Activated CD8-positive, alpha-beta memory T cell treated with anti-CD3 and anti-CD28 coated beads, Interleukin-2, amount 50 U/mL, for 1 hour (primary cell): ENCODE data around the gene HNRNPDL.
A peak's percentile ranks its signal among the peaks of the same experiment; 100 is the strongest.
"Not testable (repeated sequence)": the region's sequence is repeated elsewhere in the genome, so short reads cannot be mapped to it uniquely, and the experiment has no call there.

Experiments used
- DNase-seq: peaks from one replicate; pipeline ENCODE4 v3.0.0-alpha.2; 2020; ENCODE audit errors: extremely low read depth

The HNRNPDL gene

DNA sequence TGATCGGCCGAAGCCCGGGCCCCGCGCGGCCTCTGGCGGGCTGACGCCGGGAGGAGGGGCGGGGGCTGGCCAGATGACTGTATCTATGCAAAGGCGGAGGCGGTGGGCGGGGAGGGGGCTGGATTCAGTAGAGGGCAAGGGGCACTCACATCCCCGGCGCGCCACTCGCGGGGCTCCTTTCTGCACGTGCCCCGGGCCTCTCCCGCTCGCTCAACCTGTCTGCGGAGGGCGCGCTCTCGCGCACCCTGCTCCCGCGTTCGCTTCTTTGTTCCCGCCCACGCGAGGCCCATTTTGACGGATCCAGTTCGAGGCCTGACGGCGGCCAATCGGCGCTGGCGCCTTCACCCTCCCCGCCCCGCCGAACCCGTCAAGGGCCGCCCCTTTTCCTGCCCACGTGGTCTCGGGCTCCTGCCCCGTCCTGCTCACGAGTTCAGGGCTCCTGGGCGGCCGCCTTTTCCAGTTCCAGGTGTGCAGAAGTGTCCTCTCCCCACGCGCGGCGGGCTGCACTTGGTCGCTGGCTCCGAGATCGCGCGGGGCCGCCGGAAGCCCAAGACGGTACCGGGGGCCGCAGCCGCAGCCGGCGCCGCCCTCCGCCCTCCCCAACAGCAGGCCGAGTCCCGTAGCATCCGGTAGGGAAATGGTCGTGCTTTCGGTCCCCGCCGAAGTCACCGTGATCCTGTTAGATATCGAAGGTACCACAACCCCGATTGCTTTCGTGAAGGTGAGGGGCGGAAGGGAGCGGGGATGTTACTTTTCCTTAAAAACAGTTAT lies at the start of gene HNRNPDL, which contains the start of gene ENOPH1:
HNRNPDL (minus strand) TSS at position 270 of the 771 bp plus-strand sequence. CDS start 772 bp downstream, outside the sequence.
ENOPH1 (plus strand) TSS at position 398 of the 771 bp plus-strand sequence; CDS start at position 638, 240 bp downstream.
- DNase-seq = peak; percentile 92

DNA sequence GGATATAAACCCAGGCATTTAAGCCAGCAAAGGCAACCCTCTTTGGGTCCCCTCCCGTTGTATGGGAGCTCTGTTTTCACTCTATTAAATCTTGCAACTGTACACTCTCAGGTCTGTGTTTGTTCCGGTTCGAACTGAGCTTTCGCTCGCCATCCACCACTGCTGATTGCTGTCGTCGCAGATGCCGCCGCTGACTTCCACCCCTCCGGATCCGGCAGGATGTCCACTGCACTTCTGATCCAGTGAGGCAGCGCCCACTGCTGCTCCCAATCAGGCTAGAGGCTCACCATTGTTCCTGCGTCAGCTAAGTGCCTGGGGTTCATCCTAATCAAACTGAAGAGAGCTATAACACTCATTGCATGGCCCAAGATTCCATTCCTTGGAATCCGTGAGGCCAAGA lies 49.3 kb upstream of the HNRNPDL start:
- no peak for DNase-seq

DNA sequence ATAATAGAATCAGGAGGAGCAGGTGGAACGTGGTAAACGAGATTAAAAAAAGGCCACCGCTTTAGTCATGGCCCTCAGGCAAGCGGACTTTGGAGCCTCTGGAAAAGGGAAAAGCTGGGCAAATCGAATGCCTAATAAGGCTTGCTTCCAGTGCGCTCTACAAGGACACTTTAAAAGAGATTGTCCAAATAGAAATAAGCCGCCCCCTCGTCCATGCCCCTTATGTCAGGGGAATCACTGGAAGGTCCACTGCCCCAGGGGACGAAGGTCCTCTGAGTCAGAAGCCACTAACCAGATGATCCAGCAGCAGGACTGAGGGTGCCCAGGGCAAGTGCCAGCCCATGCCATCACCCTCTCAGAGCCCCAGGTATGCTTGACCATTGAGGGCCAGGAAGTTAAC lies 47.2 kb upstream of the HNRNPDL start:
- DNase-seq = not testable (repeated sequence)

DNA sequence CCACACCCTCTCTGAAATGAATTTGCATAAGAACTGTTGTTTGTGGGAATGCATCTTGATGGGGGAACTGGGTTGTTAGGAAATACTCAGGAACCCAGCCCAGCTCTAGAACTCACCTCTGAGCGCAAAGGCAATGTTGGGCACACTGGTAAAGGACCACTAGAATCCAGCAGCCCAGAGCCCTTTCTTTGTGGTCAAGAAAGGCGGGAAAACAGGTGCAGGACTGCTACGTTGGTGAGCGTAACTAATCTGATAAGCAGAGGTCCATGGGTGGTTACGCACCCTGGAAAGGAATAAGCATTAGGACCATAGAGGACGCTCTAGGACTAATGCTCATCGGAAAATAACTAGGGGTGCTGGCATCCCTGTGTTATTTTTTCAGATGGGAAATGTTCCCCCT lies 45.7 kb upstream of the HNRNPDL start:
- DNase-seq = not testable (repeated sequence)

DNA sequence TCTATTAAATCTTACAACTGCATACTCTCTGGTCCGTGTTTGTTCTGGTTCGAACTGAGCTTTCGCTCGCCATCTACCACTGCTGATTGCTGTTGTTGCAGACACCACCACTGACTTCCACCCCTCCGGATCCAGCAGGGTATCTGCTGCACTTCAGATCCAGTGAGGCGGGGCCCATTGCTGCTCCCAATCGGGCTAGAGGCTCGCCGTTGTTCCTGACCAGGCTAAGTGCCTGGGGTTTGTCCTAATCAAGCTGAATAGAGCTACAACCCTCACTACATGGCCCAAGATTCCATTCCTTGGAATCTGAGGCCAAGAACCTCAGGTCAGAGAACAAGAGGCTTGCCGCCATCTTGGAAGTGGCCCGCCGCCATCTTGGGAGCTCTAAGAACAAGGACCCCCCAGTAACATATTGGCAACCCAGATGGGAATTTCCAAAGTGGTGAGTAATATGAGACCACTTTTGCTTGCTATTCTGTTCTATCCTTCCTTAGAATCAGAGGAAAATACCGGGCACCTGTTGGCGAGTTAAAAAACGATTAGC lies 43.4 kb upstream of the HNRNPDL start:
- no peak for DNase-seq

DNA sequence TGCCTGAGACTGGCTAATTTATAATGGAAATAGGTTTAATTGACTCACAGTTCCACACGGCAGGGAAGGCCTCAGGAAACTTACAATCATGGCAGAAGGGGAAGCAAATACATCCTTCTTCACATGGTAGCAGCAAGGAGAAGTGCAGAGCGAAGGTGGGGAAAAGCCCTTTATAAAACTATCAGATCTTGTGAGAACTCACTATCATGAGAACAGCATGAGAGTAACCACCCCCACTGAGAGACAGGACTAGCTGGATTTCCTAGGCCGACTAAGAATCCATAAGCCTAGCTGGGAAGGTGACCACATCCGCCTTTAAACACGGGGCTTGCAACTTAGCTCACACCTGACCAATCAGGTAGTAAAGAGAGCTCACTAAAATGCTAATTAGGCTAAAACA lies 42.8 kb upstream of the HNRNPDL start:
- DNase-seq = not testable (repeated sequence)

DNA sequence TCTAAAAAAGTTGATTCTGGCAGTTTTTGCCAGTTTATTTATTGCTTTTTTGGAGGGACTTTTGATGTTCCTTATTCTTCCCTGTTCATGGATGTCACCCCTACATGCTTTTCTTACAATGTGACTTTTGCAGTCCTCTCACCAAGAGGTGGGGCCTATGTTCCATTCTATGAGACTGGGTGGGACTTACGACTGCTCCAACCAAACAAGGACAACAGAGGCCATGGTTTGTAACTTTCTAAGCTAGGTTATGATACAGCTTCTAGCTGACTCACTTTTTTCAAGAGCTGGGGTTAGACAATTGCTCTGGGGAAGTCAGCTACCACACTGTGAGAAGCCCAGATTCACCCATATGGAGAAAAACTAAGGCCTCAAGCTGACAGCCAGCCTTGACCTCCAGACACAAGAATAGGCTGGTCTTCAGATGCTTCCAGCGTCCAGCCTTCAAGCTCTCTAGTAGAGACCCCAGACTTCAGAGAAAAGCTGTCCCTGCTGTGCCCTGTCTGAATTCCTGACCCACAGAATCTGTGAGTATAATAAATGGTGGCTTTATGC lies 39.6 kb upstream of the HNRNPDL start:
- no peak for DNase-seq

DNA sequence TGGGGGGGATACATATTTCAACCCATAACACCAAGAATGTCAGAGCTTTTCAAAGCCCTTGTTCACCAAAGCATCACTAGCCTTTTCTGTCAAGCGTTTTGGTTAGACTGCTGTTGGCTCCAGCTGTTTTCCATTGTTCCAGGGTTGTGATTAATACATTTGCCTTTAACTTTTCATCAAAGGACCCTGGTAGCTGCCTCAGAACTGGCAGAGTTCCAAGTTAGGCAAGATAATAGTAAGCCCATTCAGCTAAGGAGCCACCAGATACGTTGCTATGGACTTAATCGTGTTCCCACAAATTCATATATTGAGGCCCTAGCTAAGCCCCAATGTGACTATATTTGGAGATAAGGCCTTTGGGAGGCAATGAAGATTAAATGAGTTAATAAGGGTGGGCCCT lies 37.2 kb upstream of the HNRNPDL start:
- no peak for DNase-seq

DNA sequence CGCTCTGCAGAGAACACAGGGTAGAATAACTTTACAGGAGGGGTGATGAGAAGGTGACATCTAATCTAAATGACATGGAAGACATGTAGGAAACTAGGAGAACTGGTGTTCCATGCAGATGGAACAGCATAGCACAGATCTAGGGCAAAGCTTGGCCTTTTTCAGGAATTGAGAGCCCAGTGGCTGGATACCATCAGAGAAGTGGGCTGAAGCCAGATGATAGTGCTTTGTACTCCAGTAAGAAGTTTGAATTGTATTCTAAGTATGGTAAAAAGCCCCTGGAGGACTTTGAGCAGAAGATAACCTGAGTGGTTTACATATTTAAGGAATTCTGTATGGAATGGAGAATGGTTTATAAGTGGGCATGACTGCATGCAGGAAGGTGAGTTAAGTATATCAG lies 33.0 kb upstream of the HNRNPDL start:
- DNase-seq = no peak

DNA sequence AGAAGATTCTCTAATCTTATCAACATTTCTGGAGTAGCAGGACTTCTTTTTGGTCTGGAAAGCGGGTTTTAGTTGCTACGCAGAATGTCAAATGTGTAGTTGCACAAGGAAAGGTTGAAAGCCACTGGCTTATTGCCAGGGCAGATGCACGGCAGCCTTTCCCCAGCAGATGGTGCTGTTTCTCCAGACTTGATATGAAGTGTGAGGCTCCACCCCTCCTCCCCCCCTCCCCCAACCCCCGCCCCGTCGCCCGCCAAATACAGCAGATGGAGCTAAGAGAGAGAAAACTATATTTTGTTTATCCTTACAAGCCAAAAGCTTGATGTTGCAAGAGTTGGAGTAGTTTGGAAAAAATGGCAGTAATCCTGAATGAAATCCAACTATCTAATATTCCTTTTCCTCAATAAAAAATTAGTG lies 32.2 kb upstream of the HNRNPDL start:
- peak; percentile 42 for DNase-seq

DNA sequence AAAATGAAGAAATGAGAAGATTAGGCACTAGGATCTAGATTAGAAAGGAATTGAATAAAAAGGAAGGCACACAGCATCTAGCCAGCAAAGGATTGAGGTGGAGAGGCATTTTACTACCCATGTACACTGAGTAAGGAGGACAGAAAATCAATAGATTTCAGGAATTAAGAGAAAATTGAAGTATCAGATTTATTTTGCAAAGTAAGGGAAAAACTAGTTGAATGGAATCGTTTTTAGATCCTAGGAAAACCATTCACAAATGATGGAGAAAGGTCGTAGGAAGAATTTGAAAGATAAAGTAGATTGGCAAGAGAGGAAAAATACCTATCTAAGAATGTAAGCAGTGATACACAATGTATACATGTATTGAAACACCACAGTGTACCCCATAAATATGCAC lies 31.4 kb upstream of the HNRNPDL start:
- DNase-seq = no peak

DNA sequence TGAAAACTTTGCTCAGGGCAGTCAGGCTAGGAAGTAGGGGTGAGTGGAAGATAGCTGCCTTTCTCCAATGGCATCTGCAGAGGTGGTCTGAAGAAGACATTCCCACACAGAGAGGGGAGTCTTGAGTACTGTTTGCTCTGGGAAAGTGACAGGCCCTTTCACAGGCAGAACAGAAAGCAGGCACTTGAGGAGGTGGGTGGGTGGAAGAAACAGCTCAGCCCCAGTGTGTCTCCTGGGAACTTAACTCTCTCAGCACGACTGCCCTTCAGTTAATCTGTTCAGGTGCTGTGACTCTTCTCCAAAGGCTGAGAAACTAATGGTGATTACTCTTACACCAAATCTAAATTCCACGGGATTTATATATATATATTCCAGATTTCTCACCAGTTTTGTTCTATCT lies 28.5 kb upstream of the HNRNPDL start:
- no peak for DNase-seq

DNA sequence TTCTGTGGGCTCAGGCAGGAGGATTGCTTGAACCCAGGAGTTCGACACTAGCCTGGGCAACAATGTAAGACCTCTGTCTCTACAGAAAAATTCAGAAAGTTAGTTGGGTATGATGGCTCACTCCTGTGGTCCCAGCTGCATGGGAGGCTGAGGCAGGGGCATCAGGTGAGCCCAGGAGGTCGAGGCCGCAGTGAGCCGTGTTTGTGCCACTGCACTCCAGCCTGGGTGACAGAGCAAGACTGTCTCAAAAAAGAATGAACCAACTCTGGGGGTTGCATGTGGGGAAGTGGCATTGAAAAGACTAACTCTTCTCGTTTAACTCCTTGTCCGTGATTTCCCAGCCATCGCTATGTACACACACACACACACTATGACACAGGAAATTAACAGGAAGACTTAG lies 27.0 kb upstream of the HNRNPDL start:
- no peak for DNase-seq

DNA sequence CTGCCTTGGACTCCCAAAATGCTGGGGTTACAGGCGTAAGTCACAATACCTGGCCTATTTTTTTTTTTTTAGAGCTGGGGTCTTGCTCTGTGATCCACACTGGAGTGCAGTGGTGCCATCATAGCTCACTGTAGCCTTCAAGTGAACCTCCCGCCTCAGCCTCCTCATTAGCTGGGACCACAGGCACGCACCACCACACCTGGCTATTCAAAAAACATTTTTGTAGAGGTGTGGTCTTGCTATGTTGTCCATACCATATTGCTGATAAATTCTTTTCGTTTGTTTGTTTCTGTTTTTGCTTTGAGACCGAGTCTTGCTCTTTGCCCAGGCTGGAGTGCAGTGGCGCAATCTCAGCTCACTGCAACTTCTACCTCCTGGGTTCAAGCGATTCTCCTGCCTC lies 21.8 kb upstream of the HNRNPDL start:
- no peak for DNase-seq

DNA sequence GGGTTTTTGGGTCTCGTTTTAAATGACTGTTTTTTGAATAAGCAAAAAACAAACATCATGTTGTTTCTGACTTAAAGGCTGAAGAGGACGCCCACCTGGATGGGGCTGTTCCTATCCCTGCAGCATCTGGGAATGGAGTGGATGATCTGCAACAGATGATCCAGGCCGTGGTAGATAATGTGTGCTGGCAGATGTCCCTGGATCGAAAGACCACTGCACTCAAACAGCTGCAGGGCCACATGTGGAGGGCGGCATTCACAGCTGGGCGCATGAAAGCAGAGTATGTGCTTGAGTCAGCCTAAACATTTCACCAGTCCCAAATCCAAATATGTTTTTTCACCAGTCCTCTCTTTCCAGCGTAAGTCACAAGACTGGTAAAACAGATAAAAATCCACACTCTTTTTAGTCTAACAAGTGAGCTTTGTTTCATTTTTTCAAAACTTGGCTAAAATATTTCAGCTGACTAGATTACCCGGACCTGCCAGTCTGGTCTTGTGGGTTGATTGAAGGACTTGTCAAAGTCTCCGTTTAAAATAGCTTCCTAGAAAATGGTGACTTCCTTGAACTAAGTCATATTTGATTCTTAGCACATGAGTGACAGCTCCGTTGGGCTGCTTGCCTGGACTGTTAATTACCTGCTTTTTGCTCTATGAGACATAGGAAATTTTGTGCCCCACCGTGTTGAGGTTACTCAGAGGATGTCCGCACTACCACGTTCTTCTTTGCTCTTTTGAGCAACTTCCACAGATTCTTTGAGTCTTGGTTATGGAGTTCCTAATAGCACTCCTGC lies 20.9 kb upstream of the HNRNPDL start:
- DNase-seq = no peak

DNA sequence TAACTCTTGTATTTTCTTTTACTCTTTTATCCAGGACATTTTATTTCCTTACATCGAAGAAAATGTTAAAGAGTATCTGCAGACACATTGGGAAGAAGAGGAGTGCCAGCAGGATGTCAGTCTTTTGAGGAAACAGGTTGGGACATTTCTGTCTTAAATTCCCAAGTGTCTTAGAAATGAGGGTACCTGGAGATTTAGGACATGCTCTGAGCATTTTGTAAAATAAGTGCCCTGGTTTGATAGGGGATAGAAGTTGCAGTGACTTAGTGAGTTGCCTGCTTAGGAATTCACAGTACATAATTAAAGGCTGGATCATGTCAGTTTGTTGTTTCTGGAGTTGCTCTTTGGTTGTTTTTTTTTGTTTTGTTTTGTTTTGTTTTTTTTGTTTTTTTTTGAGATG lies 17.6 kb upstream of the HNRNPDL start:
- DNase-seq = no peak

DNA sequence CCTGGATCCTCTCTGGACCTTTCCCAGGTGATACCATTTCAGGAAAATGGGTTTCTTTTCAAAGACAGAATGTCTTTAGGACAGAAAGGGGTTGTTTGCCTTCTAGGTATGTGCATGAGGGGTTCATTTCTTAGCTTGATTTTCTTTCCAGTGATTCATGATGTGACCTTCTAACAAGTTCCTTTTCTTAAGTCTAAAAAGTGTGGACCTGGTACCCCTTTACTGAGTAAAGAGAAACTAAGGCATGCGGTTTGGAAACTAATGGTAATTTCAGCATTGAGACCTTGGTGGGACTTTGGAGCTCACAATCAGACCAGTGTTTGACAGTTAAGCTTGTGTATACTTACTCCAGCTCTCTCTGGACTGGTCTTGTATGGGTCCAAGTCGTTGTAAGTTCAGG lies 8.8 kb upstream of the HNRNPDL start:
- no peak for DNase-seq

DNA sequence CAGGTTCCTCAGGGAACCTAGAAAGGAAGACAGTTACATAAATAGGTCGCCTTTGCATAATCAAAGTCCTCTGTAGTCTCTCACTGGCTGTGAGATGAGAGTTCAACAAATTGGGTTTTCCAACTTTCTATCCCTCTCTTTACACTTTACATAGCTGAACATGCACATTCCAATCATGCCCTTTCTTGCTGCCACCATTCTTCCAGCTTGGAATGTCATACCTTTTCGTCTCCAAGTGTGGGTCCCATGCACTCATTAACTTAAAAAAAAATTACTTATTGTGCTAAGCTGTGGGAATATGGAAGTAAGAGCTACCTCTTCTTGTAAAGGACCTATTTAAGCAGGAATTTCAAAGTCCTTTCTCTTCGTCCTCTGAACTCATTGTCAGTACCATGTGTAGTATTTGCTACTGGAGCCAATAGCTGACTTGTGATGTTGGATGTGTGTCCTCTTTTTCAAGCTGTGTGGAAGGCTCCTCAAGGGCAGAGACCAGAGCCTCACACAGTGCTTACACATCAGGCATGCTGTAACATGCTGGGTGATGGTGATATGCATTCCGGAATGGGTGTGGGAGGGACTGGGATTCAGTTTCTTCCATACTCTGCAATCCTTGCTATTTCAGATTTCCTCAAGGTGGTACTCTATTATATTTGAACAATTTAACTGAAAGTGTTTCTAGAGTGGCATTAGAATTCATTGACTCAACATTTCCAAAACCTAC lies 7.2 kb upstream of the HNRNPDL start:
- no peak for DNase-seq

DNA sequence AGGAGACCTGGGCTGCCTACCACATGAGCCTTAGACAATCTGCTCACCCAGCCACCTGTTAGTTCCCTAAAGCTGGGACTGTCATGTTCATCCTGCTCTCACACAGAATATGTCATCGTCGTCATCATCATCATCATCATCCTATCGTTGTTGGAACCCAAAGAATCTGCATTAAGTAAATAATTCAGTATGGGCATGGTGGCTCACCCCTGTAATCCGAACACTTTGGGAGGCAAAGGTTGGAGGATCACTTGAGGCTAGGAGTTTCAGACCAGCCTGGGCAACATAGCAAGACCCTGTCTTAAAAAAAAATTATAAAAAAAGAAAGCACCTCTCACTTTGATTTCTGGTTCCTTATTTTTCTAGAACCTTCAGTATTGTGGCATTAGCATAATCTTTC lies 6.5 kb upstream of the HNRNPDL start:
- no peak for DNase-seq

DNA sequence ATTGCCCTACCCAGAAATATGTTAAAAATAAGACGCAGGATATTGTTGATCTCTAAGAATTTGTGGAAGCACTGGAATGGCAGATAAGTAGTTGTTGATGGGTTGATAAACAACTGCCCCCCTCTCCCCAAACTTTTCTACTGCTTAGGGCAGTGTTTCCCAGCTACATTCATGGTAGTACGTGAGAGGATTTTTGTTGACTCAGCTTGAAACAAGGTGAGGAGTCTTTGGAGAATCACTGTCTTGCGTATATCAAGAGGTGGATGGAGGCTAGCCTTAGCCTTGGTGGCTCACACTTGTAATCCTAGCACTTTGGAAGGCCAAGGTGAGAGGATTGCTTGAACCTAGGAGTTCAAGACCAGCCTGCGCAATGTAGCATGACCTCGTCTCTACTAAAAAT lies 5.9 kb upstream of the HNRNPDL start:
- DNase-seq = no peak

DNA sequence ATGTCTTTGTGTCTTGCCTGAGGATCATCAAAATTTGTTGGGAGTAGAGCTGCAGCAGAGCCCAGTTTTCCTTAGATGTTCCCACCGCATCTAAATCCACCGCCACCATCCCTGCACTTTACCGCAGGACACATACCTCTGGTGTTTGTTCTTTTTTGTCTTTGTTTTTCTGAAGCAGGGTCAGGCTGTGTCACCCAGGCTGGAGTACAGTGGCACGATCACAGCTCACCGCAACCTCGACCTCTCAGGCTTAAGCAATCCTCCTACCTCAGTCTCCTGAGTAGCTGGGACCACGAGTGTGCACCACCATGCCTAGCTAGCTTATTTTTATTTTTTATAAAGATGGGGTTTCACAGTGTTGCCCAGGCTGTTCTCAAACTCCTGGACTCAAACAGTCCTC lies 4.7 kb upstream of the HNRNPDL start:
- no peak for DNase-seq

DNA sequence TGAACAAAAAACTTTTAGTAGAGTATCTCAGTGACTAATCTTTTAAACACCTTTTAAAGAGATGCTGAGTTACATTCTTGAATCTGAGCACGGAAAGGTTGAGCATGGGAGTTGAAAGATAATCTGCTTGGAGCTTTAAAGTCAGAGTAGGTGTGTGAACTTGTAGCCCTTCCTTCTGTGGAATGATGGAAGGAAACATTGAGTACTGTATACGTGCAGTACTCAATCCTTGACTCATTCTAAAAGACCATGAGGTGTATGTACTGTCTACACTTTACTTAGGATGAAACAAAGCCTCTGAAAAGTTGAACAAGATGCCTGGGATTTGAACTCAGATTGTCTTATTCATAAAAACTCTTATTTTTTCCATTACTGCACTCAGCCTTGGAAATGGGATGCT lies 3.5 kb upstream of the HNRNPDL start:
- no peak for DNase-seq
